Superior temporal gyrus (tissue), 1 donor: Measurements from ENCODE around the gene CCDC12.
A peak's percentile ranks its signal among the peaks of the same experiment; 100 is the strongest.

ENCODE experiments used
- DNase-seq: peaks from one replicate; pipeline ENCODE4 v3.0.0-alpha.2; 2016; ENCODE audit errors: extremely low spot score

The CCDC12 gene

GRCh38 chr3:46936733-46937250, 39.8 kb downstream of the CCDC12 start:
- DNase-seq = no peak

- DNase-seq = no peak
Observed at GRCh38 chr3:46935989-46936558, 40.5 kb downstream of the CCDC12 start.

DNA sequence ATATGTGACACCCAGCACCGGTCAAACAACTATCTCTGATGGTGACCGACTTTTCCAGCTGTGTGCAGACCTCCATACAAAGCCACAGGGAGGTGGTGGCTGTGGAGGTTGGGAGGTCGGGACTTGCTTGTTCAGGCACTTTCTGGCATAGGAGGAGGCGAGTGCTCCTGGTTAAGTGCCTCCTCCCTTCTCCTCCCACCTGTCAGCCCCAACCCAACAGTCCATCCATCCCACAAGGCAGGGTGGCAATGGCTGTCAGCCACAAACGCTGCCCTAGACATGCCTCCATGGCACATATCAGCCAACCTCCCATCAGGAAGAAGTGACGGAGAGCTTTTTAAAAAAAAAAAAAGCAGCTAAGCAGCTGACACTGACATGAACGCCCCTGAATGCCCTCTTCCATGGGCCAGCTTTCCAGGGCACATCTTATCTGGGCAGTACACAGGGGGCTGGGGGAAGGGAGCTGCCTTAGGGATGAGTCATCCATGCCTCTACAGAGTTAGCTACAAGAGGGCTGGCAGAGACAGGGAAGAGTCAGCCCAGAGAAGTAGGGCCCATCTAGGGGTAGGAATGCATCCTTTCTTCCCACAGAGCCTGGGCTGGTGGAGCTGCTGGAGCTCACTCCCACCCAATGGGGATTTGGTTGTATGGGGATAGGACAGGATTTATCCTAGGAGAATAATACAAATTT, 41.2 kb downstream of the CCDC12 start:
- no peak for DNase-seq

DNA sequence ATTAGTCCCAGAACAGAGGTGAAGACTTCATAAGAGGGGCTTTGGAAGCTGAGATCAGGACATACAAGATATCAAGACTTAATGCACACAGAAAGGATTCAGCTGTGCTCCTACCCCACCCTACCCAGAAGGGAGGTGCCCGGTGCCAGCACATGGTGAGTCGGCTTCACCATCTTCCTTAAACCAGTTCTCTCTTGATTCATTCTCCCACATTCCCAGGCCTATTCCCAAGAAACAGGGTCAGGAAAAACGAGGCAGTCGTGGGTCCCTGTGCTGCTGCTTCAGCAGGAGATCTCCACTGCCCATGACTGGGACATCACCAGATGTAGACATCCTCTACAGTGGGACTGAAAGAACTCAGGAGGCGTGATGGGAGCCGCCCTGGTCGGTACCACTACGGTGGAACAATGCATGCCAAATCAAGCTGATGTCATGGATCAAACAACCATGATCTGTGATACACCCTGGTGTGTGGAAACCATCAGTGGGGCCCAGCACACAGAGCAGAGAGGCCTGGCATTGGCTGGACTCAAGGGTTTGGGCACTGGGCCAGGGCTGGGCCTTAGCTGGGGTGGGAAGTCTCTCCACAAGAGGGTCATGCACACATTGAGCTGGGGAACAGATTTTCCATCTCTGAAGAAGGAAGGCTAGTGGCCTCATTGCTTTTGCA, 41.9 kb downstream of the CCDC12 start:
- DNase-seq = no peak

- no peak for DNase-seq
Observed at GRCh38 chr3:46934072-46934471, 42.5 kb downstream of the CCDC12 start.

- no peak for DNase-seq
Observed at GRCh38 chr3:46933261-46933660, 43.3 kb downstream of the CCDC12 start.

DNA sequence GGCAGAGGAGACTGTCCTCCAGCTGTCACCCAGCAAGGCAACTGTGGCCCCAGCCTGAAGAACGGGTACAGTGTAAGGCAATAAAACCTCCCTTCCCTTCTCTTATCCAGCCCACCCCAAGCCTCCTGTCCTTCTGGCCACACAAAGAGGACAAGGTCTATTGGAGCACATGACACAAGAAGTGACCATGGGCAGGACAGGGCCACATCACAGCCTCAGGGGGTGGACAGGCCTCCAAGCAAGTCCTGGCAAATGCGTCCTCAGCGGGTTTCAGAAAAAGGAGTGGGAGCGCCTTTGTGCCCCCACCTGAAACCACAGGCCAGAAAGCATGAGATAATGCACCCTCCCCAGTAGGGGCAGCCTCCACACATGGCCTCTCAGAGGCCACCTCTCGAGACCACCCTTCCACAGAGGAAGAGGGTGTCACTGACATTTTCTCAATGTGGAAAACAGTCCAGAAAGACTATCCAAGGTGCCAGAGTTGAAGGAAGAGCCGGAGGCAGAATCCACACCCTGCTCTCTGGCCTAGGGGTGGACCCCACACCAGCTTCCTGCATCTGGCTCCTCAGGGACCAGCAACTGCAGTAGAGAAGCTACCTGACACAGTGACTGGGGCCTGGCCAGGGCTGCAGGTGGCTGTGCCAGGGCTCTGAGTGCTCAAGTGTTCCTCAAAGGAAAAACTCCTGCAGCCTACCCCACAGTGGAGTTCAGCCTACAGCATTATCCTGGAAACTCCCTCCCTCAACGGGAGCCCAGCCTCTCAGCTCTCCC, 43.9 kb downstream of the CCDC12 start:
- DNase-seq = no peak

GRCh38 chr3:46931631-46932331, 44.8 kb downstream of the CCDC12 start:
- no peak for DNase-seq

GRCh38 chr3:46930945-46931403, 45.6 kb downstream of the CCDC12 start:
- no peak for DNase-seq

DNA sequence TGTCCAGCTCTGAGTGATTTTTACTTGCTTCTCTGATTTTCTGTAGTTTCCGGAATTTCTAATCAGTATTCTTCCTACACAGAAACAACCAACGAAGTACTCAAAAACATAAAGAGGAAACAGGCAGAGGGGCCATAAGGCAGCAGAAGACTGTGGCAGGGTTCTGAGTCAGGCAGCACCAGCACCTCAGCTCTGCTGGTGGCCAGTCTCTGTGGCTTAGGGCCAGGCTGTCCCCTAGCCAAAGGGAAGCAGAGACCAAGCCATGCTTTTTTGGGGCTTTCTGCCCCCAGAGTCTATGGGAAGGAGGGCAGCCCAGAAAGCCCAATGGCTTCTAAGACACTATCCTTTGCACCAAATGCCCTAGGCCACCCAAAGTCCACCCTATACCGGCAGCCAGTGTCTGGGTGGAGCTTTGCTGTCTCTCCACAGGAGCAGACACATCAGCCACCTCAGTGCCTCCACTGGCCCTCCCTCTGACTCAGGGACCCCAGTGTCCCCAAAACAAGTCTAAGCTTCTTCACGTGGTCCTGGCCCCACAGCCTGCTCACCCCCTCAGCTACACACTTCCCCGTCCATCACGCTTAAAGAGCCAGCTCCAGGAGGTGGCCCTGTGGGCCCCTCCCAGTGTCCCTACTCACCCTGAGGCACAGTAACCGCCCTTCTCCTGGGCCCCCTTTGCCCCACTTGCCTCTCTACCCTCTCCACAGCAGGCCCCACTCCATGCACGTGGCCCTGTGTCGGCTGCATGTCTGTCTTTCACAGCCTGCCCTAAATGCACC, 46.2 kb downstream of the CCDC12 start:
- no peak for DNase-seq

- DNase-seq = no peak
Observed at GRCh38 chr3:46929324-46929723, 47.2 kb downstream of the CCDC12 start.

GRCh38 chr3:46928282-46928681, 48.3 kb downstream of the CCDC12 start:
- DNase-seq = no peak

GRCh38 chr3:46927718-46928073, 48.8 kb downstream of the CCDC12 start:
- DNase-seq = no peak

DNA sequence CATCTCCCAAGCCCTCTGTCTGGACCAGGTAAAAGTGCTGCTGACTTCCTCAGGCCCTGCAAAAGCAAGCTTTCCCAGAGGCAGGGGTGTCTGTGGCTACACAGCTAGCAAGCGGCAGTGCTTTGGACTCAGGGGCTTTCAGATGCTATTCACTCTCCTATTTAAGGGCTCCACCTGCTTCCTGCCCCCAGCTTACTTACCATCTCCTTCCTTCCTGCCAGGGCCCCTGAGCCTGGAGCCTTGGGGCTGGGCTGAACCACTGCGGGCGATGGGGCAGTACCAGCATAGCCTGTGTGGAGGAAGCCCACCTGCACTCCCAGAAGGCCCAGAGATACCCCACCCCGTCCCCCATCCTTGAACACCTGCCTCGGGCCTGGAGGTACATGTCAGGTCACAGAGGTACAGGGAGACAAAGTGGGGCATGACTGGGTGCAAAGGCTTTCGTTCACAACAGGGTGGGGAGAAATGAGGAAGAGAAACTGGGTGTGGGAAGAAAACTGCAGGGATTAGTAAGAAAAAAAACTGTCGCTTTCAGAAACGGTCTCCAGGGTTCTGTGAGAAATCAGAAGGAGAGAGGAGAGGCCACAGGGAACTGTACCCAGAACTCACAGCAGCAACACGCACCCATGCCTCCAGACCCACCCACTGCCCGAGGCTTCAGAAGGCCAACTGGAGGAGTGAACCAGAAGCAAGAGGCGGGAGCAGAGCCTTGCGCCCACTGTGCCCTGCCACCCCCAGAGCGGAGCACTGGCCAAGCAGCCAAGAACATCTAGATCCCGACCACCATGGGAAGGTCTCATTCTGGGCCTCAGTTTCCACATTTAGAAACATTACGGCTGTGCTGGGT, 49.5 kb downstream of the CCDC12 start:
- no peak for DNase-seq

DNA sequence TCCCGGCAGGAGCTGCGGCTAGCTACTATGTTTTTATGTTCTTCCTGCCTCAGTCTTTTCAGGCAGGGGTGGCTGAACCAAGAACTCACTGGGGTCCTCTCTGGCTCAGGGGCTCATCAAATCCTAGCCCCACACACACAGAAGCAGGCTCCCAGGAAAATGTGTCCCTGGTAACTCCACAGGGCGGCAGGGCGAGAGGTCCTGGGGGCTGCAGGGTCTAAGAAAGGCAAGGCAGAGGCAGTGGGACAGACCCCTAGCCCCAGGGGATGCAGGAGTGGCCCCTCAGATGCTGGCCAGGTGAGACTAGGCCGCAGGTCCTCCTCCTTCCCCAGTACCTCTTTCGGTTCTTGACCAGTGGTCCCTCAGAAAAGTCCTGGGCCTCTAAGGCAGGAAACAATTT, 50.1 kb downstream of the CCDC12 start:
- DNase-seq = no peak

DNA sequence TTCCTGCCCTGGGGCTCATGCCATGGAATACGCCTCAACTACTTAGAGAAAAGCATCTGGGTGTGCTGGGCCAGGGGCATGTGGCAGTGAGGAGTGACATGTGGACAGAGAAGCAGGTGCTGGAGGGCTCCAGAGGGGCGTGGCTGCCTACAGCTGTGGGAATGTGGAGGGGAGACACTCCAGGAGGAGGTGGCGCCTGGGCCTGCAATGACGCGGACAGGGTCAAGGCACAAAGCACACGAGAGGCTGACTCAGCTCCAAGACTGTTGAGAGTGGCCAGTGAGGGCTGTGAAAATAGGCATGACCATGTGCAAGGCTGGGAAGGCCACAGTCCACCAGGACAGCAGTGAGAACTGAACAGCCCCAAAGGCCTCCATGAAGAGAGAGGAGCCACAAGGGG, 50.5 kb downstream of the CCDC12 start:
- DNase-seq = no peak

DNA sequence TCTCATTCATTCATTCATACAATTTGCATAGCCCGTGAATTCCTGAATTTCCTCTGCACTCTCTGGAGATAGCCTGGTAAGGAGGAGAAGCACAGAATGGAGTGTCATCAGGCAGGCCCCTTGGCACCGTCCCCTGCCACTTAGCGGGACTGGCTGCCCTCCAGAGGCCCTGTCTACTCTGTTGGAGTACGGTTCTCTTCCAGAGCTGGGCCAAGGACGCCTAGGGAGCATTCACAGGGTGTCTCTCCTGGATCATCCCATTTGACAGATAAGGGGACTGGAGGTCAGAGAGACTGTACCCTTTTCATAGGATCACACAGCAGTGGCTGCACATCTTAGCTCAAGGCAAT, 51.0 kb downstream of the CCDC12 start:
- no peak for DNase-seq

- DNase-seq = no peak
Observed at GRCh38 chr3:46924921-46925584, 51.5 kb downstream of the CCDC12 start.

DNA sequence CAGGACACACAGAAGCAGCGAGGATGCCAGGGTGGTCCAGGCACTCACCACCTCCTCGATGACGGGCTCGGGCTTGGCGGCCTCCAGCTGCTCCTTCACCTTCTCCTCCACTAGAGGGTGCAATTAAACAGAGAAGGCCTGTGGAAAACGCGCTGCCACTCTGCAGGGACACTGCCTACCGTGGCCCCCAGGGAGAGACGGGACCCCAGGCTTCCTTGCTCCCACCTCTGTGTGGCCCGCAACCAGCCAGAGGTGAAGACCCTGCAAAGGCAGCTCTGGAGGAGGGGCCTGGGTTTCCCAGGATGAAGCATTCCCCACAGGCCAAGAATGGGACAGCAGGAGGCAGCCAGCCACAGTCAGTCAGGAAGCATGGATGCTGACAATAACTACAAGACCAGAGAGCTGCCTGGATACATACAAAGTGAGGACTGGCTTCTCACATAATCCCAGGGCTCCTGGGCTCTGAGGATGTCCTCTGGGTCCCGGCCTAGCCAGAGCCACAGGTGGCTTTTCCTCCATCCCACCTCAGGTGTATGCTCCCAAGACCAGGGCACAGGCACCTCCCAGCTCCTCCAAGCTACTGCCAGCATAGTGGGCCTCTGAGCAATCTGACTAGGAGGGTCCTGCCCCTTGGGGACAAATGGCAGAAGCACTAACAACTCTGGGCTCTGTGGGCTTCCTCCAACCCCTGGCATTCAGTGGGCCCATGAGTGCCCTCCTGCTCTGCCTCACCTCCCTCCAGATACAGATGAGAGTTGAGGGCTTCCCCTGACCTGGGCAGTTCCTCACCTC, 52.8 kb downstream of the CCDC12 start:
- DNase-seq = peak; percentile 69
